Fibroblast of villous mesenchyme (primary cell): Measurements from ENCODE around the gene ALS2. TPM values are rescaled to one million over a fixed set of nuclear protein-coding genes. Genes with fewer than 3 reads are reported as not detected.

ENCODE experiments used
- DNase-seq: peaks from one replicate; pipeline ENCODE4 v3.0.0-alpha.2; 2010; ENCODE audit warnings: low read depth
- H3K4me3 ChIP-seq: 2 replicates; pipeline ENCODE4 v1.5.1; 2011; ENCODE audit warnings: low read depth, mild to moderate bottlenecking, low read length
- CTCF ChIP-seq: IDR thresholded peaks from 2 replicates; pipeline ENCODE4 v1.5.1; 2012; ENCODE audit warnings: low read depth, mild to moderate bottlenecking, low read length; ENCODE audit not compliant: insufficient read depth
- total RNA-seq: library from RNA; depleted of rRNA; stranded (reverse); fragments of >200 nt; gene quantifications from 2 replicates; pipeline ENCODE4 v1.2.3, GENCODE V29; 2012

The ALS2 gene
- total RNA-seq = 27.4 and 44.0 TPM in 2 replicates

- no peak for TF ChIP-seq CTCF
- DNase-seq = peak; percentile 99
- H3K4me3 ChIP-seq = peak within 1 kb of the TSS; percentile 96
Measured at GRCh38 chr2:201780674-201781493, at the start of gene ALS2. ALS2 (minus strand) TSS chr2:201780933; CDS start chr2:201768885, 12,048 bp downstream.

GRCh38 chr2:201828220-201828619, 47.5 kb upstream of the ALS2 start:
- H3K4me3 ChIP-seq = no peak overlapping the region
- no peak for DNase-seq
- no peak for TF ChIP-seq CTCF

GRCh38 chr2:201827621-201828020, 46.9 kb upstream of the ALS2 start:
- no peak overlapping the region for H3K4me3 ChIP-seq
- DNase-seq = no peak
- no peak for TF ChIP-seq CTCF

- DNase-seq = no peak
- TF ChIP-seq CTCF = no peak
Measured at GRCh38 chr2:201824212-201824611, 43.5 kb upstream of the ALS2 start.

GRCh38 chr2:201821080-201821479, 40.3 kb upstream of the ALS2 start:
- no peak overlapping the region for H3K4me3 ChIP-seq
- TF ChIP-seq CTCF = no peak
- DNase-seq = no peak

More at GRCh38 chr2:201824212-201824611, 43.5 kb upstream of the ALS2 start:
- no peak overlapping the region for H3K4me3 ChIP-seq

GRCh38 chr2:201820383-201821007, 39.8 kb upstream of the ALS2 start:
- H3K4me3 ChIP-seq = no peak overlapping the region
- TF ChIP-seq CTCF = no peak
- no peak for DNase-seq
